NCI-H1092 (cell line): Measurements from ENCODE around the gene PITPNM3.
"Not testable (repeated sequence)": the region's sequence is repeated elsewhere in the genome, so short reads cannot be mapped to it uniquely, and the experiment has no call there.

ENCODE experiments used
- DNase-seq: peaks from one replicate; lab custom pipeline; 2025; lab: John Stamatoyannopoulos, UW

The PITPNM3 gene

DNA sequence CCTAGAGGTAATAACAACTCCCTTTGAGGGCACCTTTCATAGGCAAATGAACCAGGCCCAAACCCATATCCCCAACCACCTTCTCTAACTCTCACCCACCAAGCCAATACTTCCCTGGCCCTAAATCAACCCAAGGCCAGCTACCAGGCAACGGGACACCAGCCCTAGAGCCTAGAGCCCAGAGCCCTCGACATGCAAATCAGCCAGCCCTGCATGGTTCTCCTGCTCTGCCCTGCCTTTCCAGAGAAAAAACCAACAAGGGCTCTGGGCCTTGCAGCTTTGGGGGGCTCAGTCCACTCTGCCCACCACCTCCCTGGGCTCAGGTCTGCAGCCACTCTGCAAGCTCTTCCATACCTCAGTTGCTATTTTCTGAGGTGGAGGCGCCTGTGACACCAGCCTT, 55.0 kb downstream of the PITPNM3 start:
- DNase-seq: no peak

- DNase-seq: no peak
Measured at GRCh38 chr17:6498901-6499540, 57.3 kb downstream of the PITPNM3 start.

GRCh38 chr17:6498356-6498755, 58.0 kb downstream of the PITPNM3 start:
- DNase-seq: no peak

DNA sequence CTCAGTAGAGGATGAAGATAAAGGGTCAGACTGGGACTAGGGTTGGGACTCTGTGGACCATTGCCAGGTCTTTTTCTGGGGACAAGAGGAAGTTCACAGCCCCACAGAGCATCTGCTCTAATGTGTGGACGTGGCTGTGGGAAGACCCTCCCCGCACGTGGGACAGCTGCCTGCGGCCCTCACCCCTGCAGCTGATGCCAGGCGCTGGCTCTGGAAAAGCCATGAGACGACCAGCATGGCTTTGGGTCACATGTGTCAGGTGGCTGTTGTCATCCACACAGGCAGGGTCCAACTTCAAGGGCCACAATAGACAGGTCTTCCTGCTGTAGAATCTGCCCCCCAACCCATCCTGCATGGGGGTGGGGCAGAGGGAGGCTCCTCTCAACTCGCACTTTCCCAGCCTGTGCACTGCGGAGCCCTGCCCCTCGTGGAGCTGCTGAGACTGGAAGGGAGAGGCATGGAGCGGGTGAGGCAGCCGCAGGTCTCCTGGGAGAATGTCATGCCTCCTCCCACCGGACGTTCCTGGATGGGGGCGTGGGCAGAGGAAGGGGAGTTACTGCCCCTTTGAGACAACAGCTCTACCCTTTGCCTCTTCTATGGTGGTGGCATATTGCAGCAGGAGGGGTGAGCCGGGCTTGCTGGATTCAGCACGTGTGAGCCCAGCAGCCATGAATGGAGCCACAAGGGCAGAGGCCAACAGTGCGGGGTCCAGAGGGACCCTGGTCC, 58.7 kb downstream of the PITPNM3 start:
- no peak for DNase-seq

- no peak for DNase-seq
Measured at GRCh38 chr17:6496640-6497441, 59.5 kb downstream of the PITPNM3 start.

GRCh38 chr17:6496116-6496481, 60.3 kb downstream of the PITPNM3 start:
- DNase-seq: no peak

GRCh38 chr17:6495450-6496115, 60.8 kb downstream of the PITPNM3 start:
- DNase-seq: no peak

DNA sequence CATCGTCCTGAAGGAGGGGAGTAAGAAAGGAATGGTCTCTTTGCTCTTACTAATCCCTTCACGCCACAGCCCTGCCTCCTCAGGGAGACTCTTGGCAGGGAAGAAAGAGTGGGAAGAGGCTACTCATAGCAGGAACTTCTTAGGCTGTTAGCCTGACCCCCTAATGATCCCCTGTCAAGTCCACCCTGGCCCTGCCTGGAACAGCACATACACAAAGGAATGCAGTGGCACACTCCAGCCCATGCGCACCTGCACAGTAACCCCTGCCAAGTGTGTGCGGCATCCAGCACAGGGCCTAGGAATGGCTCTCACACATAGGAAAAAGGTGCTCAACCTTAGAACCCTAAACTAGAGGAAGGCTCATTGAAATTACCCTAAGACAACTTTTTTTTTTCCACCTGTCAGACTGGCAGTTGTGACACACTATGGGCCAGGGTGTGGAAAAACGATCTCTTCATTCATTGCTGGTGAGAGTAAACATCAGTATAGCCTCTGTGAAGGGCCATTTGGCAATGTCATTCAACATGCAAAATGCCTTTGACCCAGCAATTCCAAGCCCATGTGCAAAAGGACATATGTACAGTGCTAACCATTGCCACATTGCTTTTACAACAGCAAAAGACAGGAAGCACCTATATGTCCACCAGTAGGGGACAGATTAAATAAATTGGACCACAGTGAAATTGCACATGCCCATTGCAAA, 62.0 kb downstream of the PITPNM3 start:
- DNase-seq: no peak

- no peak for DNase-seq
Measured at GRCh38 chr17:6492892-6493674, 63.3 kb downstream of the PITPNM3 start.

DNA sequence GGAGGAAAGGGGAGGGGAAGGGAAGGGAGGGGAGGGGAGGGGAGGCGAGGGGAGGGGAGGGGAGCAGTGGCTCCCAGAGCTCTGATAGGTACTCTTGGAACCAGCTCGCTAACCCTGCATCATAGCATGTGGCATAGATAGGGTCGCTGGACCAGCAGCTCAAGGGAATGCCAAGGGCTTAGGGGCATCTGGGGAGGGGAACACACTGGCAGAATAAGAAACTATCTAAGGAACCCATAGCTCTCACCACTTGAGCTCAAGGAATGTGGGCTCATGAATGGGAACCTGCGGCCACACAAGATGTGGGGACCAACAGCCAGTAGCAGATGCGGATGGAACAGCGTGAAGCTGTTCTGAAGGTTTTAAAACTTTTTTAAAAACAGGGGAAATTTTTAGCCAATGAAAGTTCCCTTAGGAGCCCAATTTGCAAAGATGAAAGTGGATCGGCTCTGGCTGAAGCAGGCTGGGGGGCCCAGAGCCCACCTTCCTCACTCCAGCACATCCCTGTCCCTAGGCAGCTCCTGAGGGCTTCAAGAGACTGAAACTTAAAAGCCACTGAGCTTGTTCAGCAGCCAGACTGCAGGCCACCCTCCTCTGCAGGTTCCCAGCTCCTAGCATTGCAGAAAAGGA, 65.2 kb downstream of the PITPNM3 start:
- no peak for DNase-seq

DNA sequence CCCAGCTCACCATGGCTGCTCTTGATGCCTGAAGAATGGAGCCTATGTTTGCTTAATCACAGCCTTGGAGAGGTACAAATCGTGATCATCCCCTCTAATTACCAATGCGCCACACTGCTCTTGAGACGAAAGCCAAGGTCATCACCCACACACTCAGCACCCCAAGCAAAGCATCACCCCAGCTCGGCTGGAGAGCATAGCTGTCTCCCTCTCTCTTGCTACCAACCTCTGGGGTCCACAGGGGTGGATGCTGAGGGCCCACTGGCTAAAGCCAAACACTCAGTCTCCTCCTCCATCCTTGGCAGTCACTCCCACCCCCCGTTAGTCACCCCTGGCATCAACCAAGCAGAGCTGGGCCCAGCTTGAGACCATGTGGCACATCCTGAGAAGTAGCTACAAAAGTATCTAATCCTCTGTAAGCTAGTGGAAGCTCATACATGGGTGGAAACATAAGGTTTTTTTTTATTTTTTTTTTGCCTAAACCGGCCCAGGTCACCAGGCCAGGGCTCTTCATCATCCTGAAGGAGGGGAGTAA, 67.3 kb downstream of the PITPNM3 start:
- no peak for DNase-seq

DNA sequence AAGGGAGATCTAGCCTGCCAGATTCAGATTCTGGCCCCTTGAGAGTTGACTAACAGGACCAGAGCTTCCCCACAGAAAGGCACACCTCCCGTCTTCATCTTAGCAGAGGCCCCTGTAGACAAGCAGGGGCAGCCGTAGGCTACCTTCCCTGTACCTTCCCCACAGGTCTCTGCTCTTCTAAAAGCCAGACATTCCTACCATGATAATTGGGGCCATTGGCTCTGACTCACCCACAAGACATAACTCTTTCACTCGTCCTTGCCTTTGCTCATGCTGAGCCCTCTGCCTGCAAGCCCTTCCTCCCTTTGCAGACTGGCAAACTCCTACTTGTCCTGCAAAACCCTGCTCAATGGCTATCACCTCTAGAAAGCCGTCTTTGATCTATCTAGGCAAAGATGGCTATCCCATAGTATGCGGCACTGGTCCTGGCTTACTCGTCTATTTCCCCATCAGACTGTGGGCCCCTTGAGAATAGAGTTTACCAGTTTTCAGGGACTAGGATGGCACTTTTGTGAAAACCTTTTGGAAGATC, 68.3 kb downstream of the PITPNM3 start:
- DNase-seq: no peak

DNA sequence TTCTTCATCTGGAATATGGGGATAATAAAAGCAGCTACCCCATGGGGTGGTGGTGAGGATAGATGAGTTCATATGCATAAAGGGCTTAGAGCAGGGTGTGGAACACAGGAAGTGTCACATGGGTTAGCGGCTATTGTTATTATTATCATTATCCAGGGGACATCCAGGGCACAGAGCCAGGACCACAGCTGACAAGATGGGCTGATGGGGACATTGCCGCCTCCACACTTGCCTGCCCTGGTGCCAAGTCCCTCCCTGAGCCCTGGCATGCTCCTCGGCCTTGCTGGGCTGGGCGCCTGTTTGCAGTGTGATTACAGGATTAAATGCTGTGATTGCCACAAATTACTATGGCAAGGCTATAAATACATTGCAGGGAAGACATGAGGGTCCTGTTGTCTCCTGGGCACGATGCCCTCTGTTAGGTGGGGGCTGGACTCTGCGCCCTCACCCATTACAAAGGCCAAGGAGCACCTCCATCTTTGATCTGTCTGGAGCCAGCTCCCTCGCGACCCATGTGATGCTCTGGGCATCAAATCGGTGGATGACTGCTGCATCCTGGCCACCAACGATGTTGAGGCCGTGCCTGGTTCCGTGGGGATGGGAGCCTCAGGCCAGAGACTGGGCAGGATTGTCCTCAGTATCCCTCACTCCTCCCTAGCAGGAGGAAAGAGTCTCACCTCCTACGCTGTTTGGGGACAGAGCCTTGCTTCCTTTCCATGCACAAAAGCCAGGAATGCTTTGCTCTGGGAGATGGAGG, 68.9 kb downstream of the PITPNM3 start:
- no peak for DNase-seq

GRCh38 chr17:6485646-6486412, 70.5 kb downstream of the PITPNM3 start:
- DNase-seq: no peak

- DNase-seq: no peak
Measured at GRCh38 chr17:6483507-6483906, 72.8 kb downstream of the PITPNM3 start.

- DNase-seq: not testable (repeated sequence)
Measured at GRCh38 chr17:6482796-6483195, 73.6 kb downstream of the PITPNM3 start.

GRCh38 chr17:6482105-6482455, 74.3 kb downstream of the PITPNM3 start:
- no peak for DNase-seq

DNA sequence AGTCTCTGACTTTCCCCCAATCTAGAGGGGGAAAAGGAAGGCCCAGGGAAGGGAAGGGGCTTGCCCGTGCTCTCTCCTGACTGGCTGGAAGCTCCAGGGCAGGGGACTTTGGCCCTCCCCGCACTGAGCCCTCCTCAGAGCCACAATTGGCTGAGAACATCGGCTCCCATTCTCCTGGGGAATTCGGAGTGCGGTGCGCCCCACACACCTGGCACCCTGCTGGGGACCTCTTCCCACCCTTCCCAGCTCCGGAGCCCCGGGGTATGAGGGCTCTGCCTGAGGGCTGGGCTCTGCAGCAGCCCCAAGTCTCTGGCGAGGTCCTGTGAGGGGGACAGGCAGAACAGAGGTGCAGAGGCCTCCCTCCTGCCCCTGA, 76.1 kb downstream of the PITPNM3 start:
- no peak for DNase-seq
